Measurements from ENCODE around the gene PEX13.

DNA sequence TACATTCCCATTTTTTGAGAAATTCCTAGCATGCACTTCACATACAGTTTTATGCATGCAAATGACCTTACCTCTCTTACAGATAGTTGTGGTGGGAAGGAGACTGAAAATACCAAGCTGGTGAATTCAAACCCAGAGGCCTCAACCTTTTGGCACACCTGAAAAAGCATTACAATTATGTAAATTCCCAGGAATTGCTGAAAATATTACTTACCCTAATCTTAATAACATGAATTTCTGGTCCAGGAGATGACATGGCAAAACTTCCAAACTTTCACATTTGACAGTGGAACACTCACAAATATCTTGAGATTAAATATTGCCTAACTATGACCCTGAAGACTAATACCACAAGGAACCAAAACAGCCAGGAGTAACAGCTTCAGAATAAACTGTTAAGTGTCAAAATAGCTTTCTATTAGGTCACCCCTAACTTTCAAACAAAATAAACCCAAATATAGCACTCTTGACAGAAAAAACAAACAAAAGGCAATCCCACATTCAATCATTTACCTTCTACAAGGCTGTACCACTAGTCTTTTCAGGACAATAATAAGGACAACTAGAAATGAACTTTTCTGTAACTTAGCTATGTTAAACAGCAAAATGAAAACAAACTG, 10.9 kb upstream of the PEX13 start:
- TF ChIP-seq, protein P1, sequence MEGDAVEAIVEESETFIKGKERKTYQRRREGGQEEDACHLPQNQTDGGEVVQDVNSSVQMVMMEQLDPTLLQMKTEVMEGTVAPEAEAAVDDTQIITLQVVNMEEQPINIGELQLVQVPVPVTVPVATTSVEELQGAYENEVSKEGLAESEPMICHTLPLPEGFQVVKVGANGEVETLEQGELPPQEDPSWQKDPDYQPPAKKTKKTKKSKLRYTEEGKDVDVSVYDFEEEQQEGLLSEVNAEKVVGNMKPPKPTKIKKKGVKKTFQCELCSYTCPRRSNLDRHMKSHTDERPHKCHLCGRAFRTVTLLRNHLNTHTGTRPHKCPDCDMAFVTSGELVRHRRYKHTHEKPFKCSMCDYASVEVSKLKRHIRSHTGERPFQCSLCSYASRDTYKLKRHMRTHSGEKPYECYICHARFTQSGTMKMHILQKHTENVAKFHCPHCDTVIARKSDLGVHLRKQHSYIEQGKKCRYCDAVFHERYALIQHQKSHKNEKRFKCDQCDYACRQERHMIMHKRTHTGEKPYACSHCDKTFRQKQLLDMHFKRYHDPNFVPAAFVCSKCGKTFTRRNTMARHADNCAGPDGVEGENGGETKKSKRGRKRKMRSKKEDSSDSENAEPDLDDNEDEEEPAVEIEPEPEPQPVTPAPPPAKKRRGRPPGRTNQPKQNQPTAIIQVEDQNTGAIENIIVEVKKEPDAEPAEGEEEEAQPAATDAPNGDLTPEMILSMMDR (IDR thresholded peaks at IDR 0.05): no peak
- TF ChIP-seq POLR2A (IDR thresholded peaks at IDR 0.05): no peak
- TF ChIP-seq EP300 (IDR thresholded peaks at IDR 0.05): no peak
